K562 (cell line): ENCODE results near the gene MPG. TPM values are rescaled to one million over a fixed set of nuclear protein-coding genes. Genes with fewer than 3 reads are reported as not detected.

Experiments
- CBFA2T3 ChIP-seq: fragments of 450-650 bp; IDR thresholded peaks from 2 replicates; pipeline ENCODE4 v1.6.1; 2017
- CEBPG ChIP-seq, 3 experiments: fragments of 200-800 bp in 1 of 3; sonication (Bioruptor generic) in 1 of 3; sonication (generic) in 1 of 3; formaldehyde crosslinking in 1 of 3; IDR thresholded peaks in 2 of 3; conservative IDR thresholded peaks in 1 of 3; 2 replicates each; pipeline versions ENCODE4 v1.6.1 to v1.8.0; 2016 to 2022; ENCODE audit warnings: missing compliant biosample characterization in 2 of 3, missing genetic modification characterization in 2 of 3, mild to moderate bottlenecking in 1 of 3, missing genetic modification reagents in 1 of 3
- ELF1 ChIP-seq: fragments of 200-800 bp; sonication (Bioruptor generic); IDR thresholded peaks from 2 replicates; pipeline ENCODE4 v1.6.1; 2016; ENCODE audit warnings: missing genetic modification characterization, missing compliant biosample characterization
- FOXK1 ChIP-seq: sonication (generic); formaldehyde crosslinking; IDR thresholded peaks from 2 replicates; pipeline ENCODE4 v1.8.0; 2022; ENCODE audit warnings: missing genetic modification reagents, mild to moderate bottlenecking, borderline replicate concordance
- GABPB2 ChIP-seq: fragments of 250-450 bp; sonication (Bioruptor Pico); conservative IDR thresholded peaks from 2 replicates; pipeline ENCODE4 v1.5.1; 2021; ENCODE audit warnings: mild to moderate bottlenecking
- GTF2B ChIP-seq: IDR thresholded peaks from 2 replicates; pipeline ENCODE4 v1.6.1; 2011; ENCODE audit not compliant: insufficient read length; ENCODE audit errors: extremely low read depth
- HDAC3 ChIP-seq: fragments of 450-650 bp; IDR thresholded peaks from 2 replicates; pipeline ENCODE4 v1.6.1; 2018; ENCODE audit warnings: borderline replicate concordance, mild to moderate bottlenecking, moderate library complexity; ENCODE audit not compliant: partially characterized antibody
- KLF16 ChIP-seq: IDR thresholded peaks from 2 replicates; pipeline ENCODE4 v1.6.1; 2016; ENCODE audit warnings: antibody characterized with exemption
- MEF2A ChIP-seq: IDR thresholded peaks from 2 replicates; pipeline ENCODE4 v1.6.1; 2011; ENCODE audit warnings: low read depth, mild to moderate bottlenecking, low read length, moderate library complexity; ENCODE audit not compliant: control insufficient read depth
- MNT ChIP-seq, 2 experiments: fragments of 450-650 bp; conservative IDR thresholded peaks; 2 replicates each; pipeline ENCODE4 v1.6.1; 2017; ENCODE audit warnings: mild to moderate bottlenecking in 2 of 2, moderate library complexity in 2 of 2
- MYNN ChIP-seq, 2 experiments: sonication (generic); formaldehyde crosslinking in 1 of 2; IDR thresholded peaks; 2 replicates each; pipeline versions ENCODE4 v1.5.0 to v1.6.1; 2016 to 2020; ENCODE audit warnings: antibody characterized with exemption in 1 of 2, missing genetic modification reagents in 1 of 2
- POLR3G ChIP-seq: IDR thresholded peaks from 2 replicates; pipeline ENCODE4 v1.6.1; 2011; ENCODE audit not compliant: insufficient read length, insufficient replicate concordance; ENCODE audit errors: extremely low read depth
- RAD21 ChIP-seq, 2 experiments: fragments of 250-450 bp in 1 of 2; fragments of 450-650 bp in 1 of 2; sonication (Bioruptor Pico) in 1 of 2; formaldehyde crosslinking in 1 of 2; IDR thresholded peaks in 1 of 2; conservative IDR thresholded peaks in 1 of 2; 2 replicates each; pipeline versions ENCODE4 v1.4.0 to v1.8.0; 2020 to 2022; ENCODE audit warnings: mild to moderate bottlenecking in 2 of 2, moderate library complexity in 1 of 2
- RBM17 ChIP-seq: fragments of 200-400 bp; formaldehyde crosslinking; IDR thresholded peaks from 2 replicates; pipeline ENCODE4 v1.6.1; 2017; ENCODE audit warnings: low read depth, mild to moderate bottlenecking, low read length, borderline replicate concordance
- TAF15 ChIP-seq: fragments of 200-400 bp; formaldehyde crosslinking; IDR thresholded peaks from 2 replicates; pipeline ENCODE4 v1.6.1; 2017; ENCODE audit warnings: mild to moderate bottlenecking, low read depth, low read length, moderate library complexity
- TEAD4 ChIP-seq, 2 experiments: sonication (generic) in 1 of 2; formaldehyde crosslinking in 1 of 2; IDR thresholded peaks; 2 replicates each; pipeline versions ENCODE4 v1.6.1 to v1.8.0; 2012 to 2022; ENCODE audit warnings: borderline replicate concordance in 1 of 2, inconsistent platforms in 1 of 2, low read length in 1 of 2, mild to moderate bottlenecking in 1 of 2, missing genetic modification reagents in 1 of 2
- ZC3H11A ChIP-seq: IDR thresholded peaks from 2 replicates; pipeline ENCODE4 v1.6.1; 2012; ENCODE audit warnings: low read depth, low read length, improper control_type of control experiment
- ZNF175 ChIP-seq: fragments of 200-800 bp; sonication (Bioruptor generic); IDR thresholded peaks from 2 replicates; pipeline ENCODE4 v1.6.1; 2016; ENCODE audit warnings: low read depth, mild to moderate bottlenecking, missing genetic modification characterization, missing compliant biosample characterization
- ZNF324 ChIP-seq: fragments of 250-450 bp; sonication (Bioruptor Pico); IDR thresholded peaks from 2 replicates; pipeline ENCODE4 v1.4.0; 2020; ENCODE audit warnings: mild to moderate bottlenecking
- ZNF707 ChIP-seq: fragments of 250-450 bp; sonication (Bioruptor Pico); conservative IDR thresholded peaks from 2 replicates; pipeline ENCODE4 v1.8.0; 2022; ENCODE audit warnings: inconsistent platforms, mild to moderate bottlenecking, moderate library complexity
- polyA plus RNA-seq, 8 experiments: library from polyadenylated mRNA; depleted of rRNA in 4 of 8; stranded (reverse) in 5 of 8; unstranded in 3 of 8; fragments of >200 nt; fragmentation: Nextera tagmentation in 2 of 8; fragmentation: Illumina TruSeq in 1 of 8; extraction: Ambion mirVana in 2 of 8; extraction: Trizol in 1 of 8; gene quantifications; 2 replicates each; pipeline versions ENCODE4 v1.2.1 to v1.2.3, GENCODE V29; 2011 to 2014; ENCODE audit warnings: inconsistent platforms in 1 of 8, missing spikeins in 1 of 8
- total RNA-seq, 7 experiments: library from RNA; depleted of rRNA in 6 of 7; stranded (reverse); fragments of >200 nt in 6 of 7; fragmentation: Illumina TruSeq in 2 of 7; extraction: Trizol in 2 of 7; gene quantifications; 2 replicates each; pipeline versions ENCODE4 v1.2.1 to v1.2.3, GENCODE V29; 2011 to 2021; ENCODE audit warnings: low replicate concordance in 1 of 7

The MPG gene
- total and polyA plus RNA-seq, 9 of the 15 experiments (the other 6 are each of a cell fraction or from before 2014, with no cell fraction given) = 0.42 to 226 (median 36.2) TPM

GRCh38 chr16:104928-105327 lies 26.9 kb downstream of the MPG start (continued):
- TF ChIP-seq ZNF707 = no peak
- TF ChIP-seq HDAC3 = no peak
- TF ChIP-seq RBM17 = no peak
- no peak for TF ChIP-seq ZNF175 (CRISPR knock-in tag)
- TF ChIP-seq POLR3G = no peak
- no peak for TF ChIP-seq RAD21 (CRISPR knock-in tag; conservative IDR thresholded peaks at IDR 0.05 in 1 of 2, IDR thresholded peaks at IDR 0.05 in 1 of 2)
- TF ChIP-seq CEBPG (CRISPR knock-in tag; IDR thresholded peaks at IDR 0.05) = no peak
- TF ChIP-seq CEBPG (tag; conservative IDR thresholded peaks at IDR 0.05 in 1 of 2, IDR thresholded peaks at IDR 0.05 in 1 of 2) = no peak
- no peak for TF ChIP-seq TAF15
- no peak for TF ChIP-seq GABPB2
- TF ChIP-seq FOXK1 = no peak
- TF ChIP-seq ZC3H11A = no peak
- TF ChIP-seq MNT (conservative IDR thresholded peaks at IDR 0.05) = 0 out of 4 replicates have a peak, but pooled peaks of 1 of the 2 experiments have one; percentile 33
- peak; percentile 60; the same call in 1 of the 2 replicates for TF ChIP-seq TEAD4 (IDR thresholded peaks at IDR 0.05; ENCODE audit: low read length)
- TF ChIP-seq TEAD4 (CRISPR knock-in tag; IDR thresholded peaks at IDR 0.05; ENCODE audit: borderline replicate concordance) = no peak
- TF ChIP-seq CBFA2T3 = peak; percentile 90
- no peak for TF ChIP-seq KLF16
- TF ChIP-seq MEF2A = no peak
- TF ChIP-seq ELF1 (tag) = no peak
- no peak for TF ChIP-seq GTF2B
- no peak for TF ChIP-seq ZNF324 (CRISPR knock-in tag)
- TF ChIP-seq MYNN (IDR thresholded peaks at IDR 0.05) = peak; percentile 62; the same call in 1 of the 2 replicates
- no peak for TF ChIP-seq MYNN (CRISPR knock-in tag; IDR thresholded peaks at IDR 0.05)
